HG02588 (cell line): ENCODE results near the gene COLGALT1.
"Not testable (repeated sequence)": the region's sequence is repeated elsewhere in the genome, so short reads cannot be mapped to it uniquely, and the experiment has no call there.

Experiments used
- ATAC-seq: cut with Tn5 transposase; IDR thresholded peaks from one replicate; pipeline ENCODE4 v1.9.1; 2021; ENCODE audit warnings: mild to moderate bottlenecking, moderate library complexity; ENCODE audit not compliant: unreplicated experiment

The COLGALT1 gene

DNA sequence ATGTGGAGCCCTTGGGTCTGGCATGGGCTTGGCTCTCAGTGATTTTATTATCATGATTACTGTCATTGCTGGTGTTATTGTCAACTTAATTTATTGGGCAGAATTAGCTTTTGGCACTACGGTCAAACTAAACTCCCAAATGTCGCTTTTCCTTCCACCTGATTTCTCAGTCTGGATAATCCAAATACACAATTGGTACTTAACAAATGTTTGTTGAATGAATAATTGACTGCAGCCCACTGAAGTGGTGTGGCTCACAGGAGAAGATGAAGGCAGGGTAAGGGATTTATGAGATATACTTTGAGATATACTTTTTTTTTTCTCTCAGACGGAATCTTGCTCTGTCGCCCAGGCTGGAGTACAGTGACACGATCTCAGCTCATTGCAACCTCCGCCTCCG is 1.5 kb downstream of the COLGALT1 start:
- no peak for ATAC-seq

DNA sequence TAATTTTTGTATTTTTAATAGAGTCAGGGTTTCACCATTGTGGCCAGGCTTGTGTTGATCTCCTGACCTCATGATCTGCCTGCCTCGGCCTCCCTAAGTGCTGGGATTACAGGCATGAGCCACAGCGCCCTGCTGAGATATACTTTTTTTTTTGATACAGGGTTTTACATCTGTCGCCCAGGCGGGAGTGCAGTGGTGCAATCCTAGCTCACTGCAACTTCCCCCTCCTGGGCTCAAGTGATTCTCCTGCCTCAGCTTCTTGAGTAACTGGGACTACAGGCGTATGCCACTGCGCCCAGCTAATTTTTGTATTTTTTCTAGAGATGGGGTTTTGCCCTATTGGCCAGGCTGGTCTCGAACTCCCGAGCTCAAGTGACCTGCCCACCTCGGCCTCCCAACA is 2.0 kb downstream of the COLGALT1 start:
- no peak for ATAC-seq

DNA sequence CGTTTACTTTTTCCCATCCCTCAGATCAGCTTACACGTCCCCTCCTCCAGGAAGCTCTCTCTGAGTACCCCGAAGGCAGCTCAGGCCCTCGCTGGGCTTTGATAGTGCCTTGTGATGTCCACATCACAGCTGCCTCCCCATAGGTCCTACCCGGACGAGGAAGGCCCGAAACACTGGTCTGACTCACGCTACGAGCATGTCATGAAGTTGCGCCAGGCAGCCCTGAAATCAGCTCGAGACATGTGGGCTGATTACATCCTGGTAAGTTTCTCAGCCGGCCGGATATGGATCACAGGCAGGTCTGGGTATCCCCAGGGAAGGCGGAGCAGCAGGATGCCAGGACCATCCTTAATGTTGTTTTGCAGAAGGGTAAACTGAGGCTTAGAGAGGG is 4.8 kb downstream of the COLGALT1 start:
- no peak for ATAC-seq

DNA sequence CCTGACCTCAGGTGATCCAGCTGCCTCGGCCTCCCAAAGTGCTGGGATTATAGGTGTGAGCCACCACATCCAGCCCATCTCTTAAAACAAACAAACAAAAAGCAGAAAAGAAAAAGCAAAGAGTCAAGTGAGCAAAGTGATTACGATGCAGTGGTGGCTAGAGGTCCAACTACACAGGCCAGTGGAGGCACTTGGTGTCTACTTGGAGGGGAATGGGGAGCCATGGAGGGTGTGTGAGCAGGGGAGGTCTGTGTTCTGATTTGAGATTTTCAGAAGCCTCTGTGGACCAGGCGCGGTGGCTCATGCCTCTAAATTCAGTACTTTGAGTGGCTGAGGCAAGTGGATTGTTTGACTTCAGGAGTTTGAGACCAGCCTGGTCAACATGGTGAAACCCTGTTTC is 6.6 kb downstream of the COLGALT1 start:
- no peak for ATAC-seq

DNA sequence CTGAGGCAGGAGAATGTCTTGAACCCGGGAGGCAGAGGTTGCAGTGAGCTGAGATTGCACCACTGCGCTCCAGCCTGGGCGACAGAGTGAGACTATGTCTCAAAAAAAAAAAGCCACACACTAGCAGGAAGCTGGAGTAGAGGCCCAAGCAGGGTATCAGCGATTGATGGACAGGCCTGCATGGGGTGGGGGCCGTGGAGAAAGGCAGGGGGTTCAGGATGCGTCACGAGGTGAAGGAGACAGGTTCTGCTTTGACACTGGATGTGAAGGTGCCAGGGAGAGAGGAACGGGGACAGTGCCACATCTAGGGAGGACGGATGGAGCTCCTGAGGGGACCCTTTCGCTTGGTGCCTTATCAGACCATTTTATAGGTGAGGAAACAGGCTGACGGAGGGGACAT is 7.1 kb downstream of the COLGALT1 start:
- no peak for ATAC-seq

DNA sequence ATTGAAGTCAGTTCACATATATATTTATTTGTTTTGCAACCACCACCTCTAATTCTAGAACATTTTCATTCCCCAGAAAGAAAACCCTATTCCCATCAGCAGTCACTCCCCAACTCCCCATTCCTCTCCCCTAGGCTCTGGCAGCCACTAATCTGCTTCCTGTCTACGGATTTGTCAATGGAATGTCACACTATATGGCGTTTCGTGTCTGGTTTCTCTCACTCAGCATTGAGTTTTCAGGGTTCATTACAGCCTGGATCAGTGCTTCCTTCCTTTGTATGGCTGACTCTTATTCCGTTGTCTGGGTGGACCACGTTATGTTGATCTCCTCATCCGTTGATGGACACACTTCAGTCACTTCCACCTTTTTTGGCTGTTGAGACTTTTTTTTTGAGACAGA is 9.3 kb downstream of the COLGALT1 start:
- ATAC-seq, result no peak

DNA sequence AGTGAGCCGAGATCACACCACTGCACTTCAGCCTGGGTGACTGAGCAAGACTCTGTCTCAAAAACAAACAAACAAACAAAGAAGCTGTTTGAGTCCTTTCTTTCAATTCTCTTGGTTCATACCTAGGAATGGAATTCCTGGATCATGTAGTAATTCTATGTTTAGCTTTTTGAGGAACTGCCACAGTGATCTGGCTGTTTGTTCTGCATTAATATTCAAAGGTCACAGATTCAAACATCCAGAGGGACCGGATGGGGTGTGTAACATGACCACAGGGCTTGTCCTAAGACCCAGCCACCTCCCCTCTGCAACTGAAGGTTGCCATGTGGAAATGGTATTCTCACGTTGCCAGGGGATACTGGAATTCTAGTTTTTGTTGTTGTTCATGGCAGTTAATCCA is 10.2 kb downstream of the COLGALT1 start:
- no peak for ATAC-seq

DNA sequence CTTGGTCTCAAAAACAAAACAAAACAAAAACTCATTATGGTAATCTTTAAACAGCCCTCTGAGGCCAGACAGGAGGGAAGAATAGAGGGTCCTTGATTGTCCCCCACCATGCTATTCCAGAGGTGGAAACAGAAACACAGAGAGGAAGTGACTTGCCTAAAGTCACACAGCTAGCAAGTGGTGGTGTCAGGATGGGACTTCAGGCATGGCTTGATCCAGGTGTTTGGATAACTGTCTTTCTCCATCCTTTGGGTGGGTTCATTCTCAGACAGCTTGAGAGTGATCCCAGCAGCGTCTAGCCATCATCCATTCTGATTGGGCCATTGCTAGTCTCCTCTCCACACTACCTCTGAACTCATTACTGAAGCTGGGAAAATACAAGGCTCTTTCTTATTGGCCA is 12.5 kb downstream of the COLGALT1 start:
- no peak for ATAC-seq

DNA sequence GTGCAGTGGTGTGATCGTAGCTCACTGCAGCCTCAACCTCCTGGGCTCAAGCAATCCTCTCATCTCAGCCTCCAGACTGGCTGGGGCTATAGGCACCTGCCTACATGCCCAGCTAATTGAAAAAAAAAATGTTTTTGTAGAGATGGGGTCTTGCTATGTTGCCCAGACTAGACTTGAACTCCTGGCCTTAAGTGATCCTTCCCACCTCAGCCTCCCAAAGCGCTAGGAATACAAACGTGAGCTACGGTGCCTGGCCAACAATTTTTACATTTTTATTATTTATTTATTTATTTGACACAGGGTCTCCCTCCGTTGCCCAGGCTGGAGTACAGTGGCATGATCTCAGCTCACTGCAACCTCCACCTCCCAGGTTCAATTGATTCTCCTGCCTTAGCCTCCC is 14.8 kb downstream of the COLGALT1 start:
- ATAC-seq, result not testable (repeated sequence)

DNA sequence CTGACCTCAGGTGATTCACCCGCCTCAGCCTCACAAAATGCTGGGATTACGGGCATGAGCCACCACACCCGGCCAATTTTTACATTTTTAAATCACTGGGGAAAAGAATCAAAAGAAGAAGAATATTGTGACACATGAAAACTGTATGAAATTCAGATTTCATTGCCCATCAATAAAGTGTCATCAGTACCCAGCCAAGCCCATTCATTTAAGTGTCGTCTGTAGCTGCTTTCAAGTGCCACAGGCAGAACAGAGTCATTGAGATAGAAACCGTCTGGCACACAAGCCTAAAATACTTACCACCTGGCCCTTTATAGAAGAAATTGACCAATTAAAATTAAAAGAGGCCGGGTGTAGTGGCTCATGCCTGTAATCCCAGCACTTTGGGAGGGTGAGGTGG is 15.3 kb downstream of the COLGALT1 start:
- no peak for ATAC-seq

DNA sequence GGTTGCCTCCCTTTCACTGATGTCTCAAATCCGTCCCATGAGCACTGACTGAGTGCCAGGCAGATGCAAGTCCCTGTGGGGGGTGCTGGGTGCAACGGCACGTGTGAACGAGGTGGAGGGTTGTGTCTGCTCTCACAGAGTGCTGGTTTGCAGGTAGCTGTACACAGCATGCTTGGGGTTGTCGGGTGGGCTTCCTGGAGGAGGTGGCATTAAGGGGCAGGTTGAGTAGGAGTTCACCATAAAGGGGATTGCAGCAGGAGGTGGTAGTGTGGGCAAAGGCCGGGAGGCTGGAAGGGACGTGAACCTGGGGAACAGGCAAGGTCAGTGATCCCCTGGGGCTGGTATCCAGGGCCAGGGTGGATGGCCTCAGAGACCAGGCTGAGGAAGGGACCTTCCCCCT is 17.2 kb downstream of the COLGALT1 start:
- no peak for ATAC-seq

DNA sequence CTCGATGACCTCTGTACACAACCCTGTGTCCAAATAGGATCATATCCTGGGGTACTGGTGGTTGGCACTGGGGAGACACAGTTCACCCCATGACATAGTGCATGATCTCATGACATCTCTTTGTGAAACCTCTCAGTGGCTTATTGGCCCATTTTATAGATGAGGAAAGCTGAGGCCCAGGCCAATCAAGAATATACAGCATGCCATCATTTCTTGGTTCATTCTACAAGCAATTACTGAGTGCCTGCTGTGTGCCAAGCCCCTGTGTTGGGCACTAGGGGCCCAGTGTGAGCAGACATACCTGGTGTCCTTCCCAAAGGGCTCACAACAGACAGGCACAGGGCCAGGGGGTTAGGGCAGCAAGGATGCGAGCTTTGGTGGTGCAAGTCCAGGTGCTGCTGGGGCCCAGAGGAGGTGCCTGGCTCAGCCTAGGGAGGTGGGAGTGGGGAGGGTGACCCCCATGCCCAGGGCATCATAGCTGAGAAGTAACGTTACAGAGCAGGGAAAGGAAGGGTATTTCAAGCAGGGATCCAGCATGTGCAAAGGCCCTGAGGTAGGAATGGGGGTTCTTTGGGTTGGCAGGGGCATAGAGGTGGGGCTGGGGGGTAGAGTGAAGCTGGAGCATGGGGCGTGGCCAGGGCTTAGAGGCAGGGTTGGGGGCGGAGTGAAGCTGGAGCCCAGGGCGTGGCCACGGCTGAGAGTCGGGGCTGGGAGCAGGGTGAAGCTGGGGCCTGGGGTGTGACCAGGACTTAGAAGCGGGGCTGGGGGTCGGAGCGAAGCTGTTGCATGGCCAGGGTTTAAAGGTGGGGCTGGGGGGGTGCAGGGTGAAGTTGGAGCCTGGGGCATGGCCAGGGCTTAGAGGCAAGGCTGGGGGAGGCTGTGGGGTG is 20.7 kb downstream of the COLGALT1 start:
- no peak for ATAC-seq

DNA sequence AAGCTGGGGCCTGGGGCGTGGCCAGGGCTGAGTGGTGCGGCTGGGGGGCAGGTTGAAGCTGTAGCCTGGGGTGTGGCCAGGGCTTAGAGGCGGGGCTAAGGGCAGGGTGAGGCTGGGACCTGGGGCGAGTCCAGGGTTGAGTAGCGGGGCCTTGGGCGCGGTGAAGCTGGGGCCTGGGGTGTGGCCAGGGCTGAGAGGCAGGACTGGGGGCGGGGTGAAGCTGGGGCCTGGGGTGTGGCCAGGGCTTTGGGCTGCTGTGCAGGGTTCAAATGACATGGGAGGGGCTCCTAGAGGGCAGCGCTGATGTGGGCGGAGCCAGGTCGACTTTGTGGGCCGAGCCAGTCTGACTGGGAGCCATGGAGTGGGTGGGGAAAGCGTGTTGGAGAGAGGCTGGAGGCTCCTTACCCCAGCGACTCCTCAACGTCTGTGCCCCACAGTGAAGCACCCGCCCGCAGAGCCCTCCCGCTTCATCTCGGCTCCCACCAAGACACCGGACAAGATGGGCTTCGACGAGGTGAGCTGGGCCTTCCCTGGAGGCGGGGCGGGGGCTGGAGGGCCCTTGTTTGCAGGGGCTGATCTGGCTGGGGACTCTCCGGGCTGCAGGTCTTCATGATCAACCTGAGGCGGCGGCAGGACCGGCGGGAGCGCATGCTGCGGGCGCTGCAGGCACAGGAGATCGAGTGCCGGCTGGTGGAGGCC is 21.5 kb downstream of the COLGALT1 start:
- ATAC-seq, result no peak

DNA sequence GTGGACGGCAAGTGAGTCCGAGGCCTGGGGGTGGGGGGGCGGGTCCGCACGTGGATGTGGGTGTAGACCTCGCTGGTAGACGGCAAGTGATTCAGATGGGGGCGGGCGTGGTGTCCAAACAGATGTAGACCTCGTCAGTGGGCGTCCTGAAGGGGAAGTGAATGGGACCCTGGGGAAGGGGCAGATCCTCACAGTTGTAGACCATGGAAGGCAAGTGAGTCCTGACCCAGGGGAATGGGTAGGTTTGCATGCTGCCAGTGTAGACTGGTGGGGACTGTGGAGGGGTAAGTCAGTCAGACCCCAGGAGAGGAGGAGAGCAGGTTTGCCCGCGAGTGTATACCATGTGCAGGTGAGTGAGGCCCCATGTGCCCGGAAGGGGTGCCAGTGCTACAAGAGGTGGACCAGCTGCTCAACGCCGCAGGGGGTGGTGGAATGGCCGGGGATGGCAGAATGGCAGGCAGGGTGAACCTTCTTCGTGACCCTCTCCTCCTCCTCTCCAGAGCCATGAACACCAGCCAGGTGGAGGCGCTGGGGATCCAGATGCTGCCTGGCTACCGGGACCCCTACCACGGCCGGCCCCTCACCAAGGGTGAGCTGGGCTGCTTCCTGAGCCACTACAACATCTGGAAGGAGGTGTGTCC is 22.1 kb downstream of the COLGALT1 start:
- ATAC-seq, result no peak

DNA sequence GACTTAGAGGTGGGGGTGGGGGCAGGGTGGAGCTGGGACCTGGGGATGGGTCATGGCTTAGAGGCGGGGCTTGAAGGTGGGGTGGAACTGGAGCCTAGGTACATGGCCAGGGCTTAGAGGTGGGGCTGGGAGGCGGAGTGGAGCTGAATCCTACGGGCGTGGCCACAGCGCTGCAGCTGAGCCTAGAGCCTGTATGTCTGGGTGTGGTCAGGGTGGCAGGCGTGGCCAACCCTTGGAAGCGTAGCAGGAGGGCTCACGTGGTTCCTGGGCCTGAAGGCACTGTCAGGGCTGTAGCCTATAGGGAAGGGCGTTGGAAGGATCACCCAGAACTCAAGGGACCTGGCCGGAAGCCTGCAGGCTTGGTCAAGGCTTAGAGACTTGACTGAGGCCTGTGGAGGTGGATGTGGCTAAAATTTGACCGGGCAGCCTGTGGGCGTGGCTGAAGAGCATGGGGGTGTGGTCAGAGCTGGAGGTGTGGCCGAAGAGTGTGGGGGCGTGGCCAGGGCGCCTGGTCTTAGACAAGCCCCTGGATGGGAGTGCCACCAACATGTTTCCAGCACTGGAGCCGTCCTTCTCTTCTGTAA is 24.3 kb downstream of the COLGALT1 start:
- ATAC-seq, result no peak

DNA sequence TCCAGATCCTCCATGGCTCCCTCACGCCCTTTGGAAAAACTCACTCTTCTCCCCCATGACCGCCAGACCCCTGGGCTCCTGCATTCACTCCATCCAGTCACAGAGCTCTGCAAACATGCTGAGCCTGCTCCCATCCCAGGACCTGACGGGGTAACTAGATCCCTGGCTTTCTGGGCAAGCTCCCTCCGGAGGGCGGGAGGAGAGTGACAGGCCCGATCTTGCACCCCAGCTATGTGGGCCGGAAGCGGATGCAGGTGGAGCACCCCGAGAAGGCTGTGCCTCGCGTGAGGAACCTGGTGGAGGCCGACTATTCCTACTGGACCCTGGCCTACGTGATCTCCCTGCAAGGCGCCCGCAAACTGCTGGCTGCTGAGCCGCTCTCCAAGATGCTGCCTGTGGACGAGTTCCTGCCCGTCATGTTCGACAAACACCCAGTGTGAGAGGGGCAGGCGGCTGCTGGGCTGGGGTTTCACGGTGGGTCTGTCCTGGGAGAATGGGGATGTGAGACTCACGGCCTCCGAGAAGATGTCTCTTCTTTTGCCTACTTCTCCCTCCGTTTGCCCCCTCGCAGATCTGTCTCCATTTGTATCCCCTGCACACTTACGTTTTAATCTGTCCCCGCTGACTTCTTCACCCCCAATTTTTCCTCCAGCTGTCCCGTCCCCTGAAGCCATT is 25.2 kb downstream of the COLGALT1 start:
- ATAC-seq, result no peak

DNA sequence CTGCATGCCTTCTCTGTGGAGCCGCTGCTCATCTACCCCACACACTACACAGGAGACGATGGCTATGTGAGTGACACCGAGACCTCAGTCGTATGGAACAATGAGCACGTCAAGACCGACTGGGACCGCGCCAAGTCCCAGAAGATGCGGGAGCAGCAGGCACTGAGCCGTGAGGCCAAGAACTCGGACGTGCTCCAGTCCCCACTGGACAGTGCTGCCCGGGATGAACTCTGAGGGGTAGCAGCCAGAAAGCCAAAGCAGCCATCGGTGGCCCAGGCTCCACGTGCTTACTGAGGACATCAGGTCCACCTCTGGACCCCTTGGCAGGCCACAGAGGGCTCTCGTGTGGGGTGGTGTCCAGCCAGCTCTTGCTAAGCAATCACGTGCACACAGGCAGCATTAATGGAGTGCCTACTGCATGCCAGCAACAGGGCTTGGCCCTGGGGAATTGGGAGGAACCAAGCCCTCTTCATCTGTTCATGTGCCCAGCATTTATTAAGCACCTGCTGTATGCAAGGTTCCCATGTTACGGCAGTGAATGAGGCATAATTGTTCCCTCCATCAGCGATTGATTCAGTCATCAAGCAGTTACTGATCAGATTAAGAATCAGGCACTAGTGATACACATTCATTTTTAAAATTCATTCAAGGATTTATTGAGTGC is 25.9 kb downstream of the COLGALT1 start:
- ATAC-seq, result no peak

DNA sequence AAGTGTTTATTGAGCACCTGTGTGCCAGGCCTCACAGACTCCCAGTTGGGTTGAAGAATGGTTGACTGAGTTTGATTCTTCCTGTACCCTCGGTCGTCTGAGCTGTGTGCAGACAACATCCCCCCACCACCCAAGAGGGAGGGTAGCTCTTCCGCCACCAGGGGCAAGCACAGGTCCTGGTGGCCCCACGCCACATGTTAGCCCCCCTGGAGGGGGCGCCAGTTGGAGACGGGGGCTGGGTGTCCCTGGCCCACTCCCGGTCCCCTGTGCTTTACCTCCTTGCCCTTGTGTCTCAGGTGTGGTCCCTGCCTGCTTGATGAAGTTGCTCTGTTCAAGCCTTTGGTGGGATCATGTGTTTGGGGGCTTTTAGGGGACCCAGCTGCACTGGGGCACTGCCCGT is 27.2 kb downstream of the COLGALT1 start:
- ATAC-seq, result no peak

DNA sequence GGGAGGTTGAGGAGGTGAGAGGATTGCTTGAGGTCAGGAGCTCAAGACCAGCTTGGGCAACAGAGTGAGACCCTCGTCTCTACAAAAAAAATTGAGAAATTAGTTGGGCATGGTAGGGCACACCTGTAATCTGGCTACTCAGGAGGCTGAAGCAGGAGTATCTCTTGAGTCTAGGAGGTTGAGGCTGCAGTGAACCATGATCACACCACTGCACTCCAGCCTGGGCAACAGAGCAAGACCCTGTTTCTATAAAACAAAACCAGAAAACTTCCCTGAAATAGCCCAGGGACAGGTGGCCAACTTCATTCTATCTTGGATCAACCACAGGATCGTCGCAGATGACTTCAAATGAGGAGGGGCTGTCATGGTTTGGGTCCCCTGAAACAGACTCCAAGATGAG is 28.7 kb downstream of the COLGALT1 start:
- no peak for ATAC-seq

DNA sequence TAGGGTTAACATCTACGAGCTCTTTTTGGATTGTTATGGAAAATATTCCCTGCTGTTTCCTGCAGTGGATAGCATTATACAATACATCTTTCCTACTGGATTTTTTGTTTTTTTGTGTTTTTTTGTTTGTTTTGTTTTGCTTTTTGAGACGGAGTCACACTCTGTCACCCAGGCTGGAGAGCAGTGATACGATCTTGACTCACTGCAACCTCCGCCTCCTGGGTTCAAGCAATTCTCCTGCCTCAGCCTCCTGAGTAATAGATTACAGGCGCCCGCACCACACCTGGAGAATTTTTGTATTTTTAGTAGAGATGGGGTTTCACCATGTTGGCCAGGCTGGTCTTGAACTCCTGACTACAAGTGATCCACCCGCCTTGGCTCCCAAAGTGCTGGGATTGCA is 29.9 kb downstream of the COLGALT1 start:
- ATAC-seq, result not testable (repeated sequence)
